Psoas muscle (tissue), 8 donors: ENCODE measurements around the gene CDK5RAP1. TPM values are rescaled to one million over a fixed set of nuclear protein-coding genes. Genes with fewer than 3 reads are reported as not detected.

Experiments
- ATAC-seq, 4 donors: fragments of 200-7000 bp; cut with Tn5 transposase; one replicate each; pipeline ENCODE4 v1.9.1; 2020; ENCODE audit warnings: moderate library complexity in 3 of 4, mild to moderate bottlenecking in 2 of 4
- DNase-seq, 2 donors: peaks; one replicate each; pipeline ENCODE4 v3.0.0-alpha.2; 2020
- H3K27ac ChIP-seq: fragments of 200-600 bp; one replicate; pipeline ENCODE4 v1.8.0; 2022
- H3K27me3 ChIP-seq, 3 donors: fragments of 200-600 bp in 1 of 3; one replicate each; pipeline versions ENCODE4 v1.6.1 to v1.8.0; 2013 to 2022; ENCODE audit warnings: low read length in 2 of 3, mild to moderate bottlenecking in 2 of 3, moderate library complexity in 1 of 3; ENCODE audit not compliant: insufficient read depth in 3 of 3
- H3K36me3 ChIP-seq, 2 donors: fragments of 200-600 bp in 1 of 2; one replicate each; pipeline versions ENCODE4 v1.6.1 to v1.8.0; 2013 to 2022; ENCODE audit warnings: low read depth in 1 of 2, mild to moderate bottlenecking in 1 of 2, moderate library complexity in 1 of 2; ENCODE audit not compliant: insufficient read depth in 1 of 2
- H3K4me1 ChIP-seq: fragments of 200-600 bp; one replicate; pipeline ENCODE4 v1.8.0; 2022
- H3K4me3 ChIP-seq: fragments of 200-600 bp; one replicate; pipeline ENCODE4 v1.8.0; 2022; ENCODE audit warnings: mild to moderate bottlenecking
- H3K9me3 ChIP-seq: fragments of 200-600 bp; one replicate; pipeline ENCODE4 v1.8.0; 2022
- WGBS, 3 donors: extraction: QIAGEN DNeasy Blood & Tissue Kit; methylation state at CpG; one replicate each; pipeline versions ENCODE4 v1.1.6 to v1.1.7; 2013; 5-methylcytosine and 5-hydroxymethylcytosine counted together
- intact Hi-C, 2 donors: fragments of 100-400 bp; cut with DNase I; formaldehyde crosslinking; loops; one replicate each; pipeline versions ENCODE4 v1.11.0 to v1.14.2; 2022
- polyA plus RNA-seq, 3 donors: library from polyadenylated mRNA; stranded (reverse); fragments of 200-250 nt; gene quantifications; one replicate each; pipeline ENCODE4 v1.2.3, GENCODE V29; 2013
- total RNA-seq, 4 donors: library from RNA; stranded (reverse); fragmentation: NEBNext Ultra II Directional in 2 of 4; extraction: Animal tissue kit (Norgen Biotek cat#: 25700) in 2 of 4; gene quantifications; one replicate each; pipeline versions ENCODE4 v1.2.1 to v1.2.4, GENCODE V29; 2021 to 2023
- TF ChIP-seq, protein P1 (sequence below): fragments of 200-600 bp; IDR thresholded peaks from one replicate; pipeline ENCODE4 v1.8.0; 2022; ENCODE audit warnings: antibody characterized with exemption
- donor health status: healthy with polysubstance abuse.
- donor health status: DM: no; HTN: no; CAD: no; lungs with moderate emphysema.
- donor health status: Bipolar disorder and iron deficiency.
- donor health status: healthy.
- donor health status: DM: yes; HTN: yes; CAD: no.
- donor health status: DM: no; HTN: no; CAD: no.
- donor health status: DM: no; HTN: no; CAD: no.
- donor health status: DM: yes; HTN: yes; CAD: no.

The CDK5RAP1 gene
- total and polyA plus RNA-seq, 7 donors, result 14.7 to 43.3 (median 25.8) TPM

DNA sequence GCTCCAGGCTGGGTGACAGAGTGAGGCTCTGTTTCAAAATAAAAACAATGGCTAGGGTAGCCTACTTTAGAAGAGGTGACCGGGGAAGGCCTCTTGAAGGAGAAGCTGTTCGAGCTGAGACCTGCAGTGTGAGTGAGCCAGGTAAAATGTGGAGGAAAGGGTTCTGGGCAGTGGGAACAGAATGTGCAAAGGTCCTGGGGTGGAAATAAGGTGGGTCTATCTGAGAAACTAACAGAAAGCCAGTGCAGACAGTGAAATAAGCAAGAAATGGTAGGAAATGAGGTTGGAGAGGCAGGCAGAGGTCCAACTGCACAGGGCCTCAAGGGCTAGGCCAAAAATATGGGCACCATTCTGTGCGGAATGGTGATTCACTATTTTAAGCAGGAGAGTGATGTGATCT is 64.9 kb downstream of the CDK5RAP1 start:
- intact Hi-C loops, result no loop called here
- Histone ChIP-seq H3K27ac (no peak overlapping the region), H3K9me3 (no peaks in the 10 kb centered on the region), H3K27me3 (peaks cover 0 to 12% (median 2%) of the 10 kb centered on the region in 3 donors), H3K36me3 (no peaks in the 10 kb centered on the region), H3K4me3 (no peak overlapping the region), H3K4me1 (no peaks in the 10 kb centered on the region)
- ATAC-seq (no peak), DNase-seq (no peak)
- 84 to 95% (median 89%) methylated on average over 3 of the region's 3 CpGs for WGBS, 3 donors
- TF ChIP-seq, protein P1, sequence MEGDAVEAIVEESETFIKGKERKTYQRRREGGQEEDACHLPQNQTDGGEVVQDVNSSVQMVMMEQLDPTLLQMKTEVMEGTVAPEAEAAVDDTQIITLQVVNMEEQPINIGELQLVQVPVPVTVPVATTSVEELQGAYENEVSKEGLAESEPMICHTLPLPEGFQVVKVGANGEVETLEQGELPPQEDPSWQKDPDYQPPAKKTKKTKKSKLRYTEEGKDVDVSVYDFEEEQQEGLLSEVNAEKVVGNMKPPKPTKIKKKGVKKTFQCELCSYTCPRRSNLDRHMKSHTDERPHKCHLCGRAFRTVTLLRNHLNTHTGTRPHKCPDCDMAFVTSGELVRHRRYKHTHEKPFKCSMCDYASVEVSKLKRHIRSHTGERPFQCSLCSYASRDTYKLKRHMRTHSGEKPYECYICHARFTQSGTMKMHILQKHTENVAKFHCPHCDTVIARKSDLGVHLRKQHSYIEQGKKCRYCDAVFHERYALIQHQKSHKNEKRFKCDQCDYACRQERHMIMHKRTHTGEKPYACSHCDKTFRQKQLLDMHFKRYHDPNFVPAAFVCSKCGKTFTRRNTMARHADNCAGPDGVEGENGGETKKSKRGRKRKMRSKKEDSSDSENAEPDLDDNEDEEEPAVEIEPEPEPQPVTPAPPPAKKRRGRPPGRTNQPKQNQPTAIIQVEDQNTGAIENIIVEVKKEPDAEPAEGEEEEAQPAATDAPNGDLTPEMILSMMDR, result no peak

DNA sequence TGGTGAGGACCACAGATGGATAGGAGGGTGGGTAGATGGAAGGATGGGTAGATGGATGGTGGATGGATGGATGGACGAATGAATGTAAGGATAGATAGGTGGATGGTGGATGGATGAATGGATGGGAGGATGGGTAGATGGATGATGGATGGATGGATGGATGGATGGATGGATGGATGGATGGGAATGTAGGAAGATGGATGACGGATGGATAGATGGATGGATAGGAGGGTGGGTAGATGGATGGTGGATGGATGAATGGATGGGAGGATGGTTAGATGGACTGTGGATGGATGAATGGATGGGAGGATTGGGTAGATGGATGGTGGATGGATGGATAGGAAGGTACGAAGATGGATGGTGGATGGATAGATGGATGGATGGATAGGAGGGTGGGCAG is 67.2 kb downstream of the CDK5RAP1 start:
- no peak for ATAC-seq
- Histone ChIP-seq H3K27me3 (peaks cover 0 to 27% (median 2%) of the 10 kb centered on the region in 3 donors), H3K36me3 (no peaks in the 10 kb centered on the region), H3K27ac (no peak overlapping the region), H3K9me3 (no peaks in the 10 kb centered on the region), H3K4me1 (no peaks in the 10 kb centered on the region), H3K4me3 (no peak overlapping the region)
- WGBS, 3 donors, result 75 to 80% (median 77%) methylated on average over 3 of the region's 3 CpGs
- DNase-seq, result no peak
- TF ChIP-seq, protein P1, result no peak
- intact Hi-C loops, result no loop called here

DNA sequence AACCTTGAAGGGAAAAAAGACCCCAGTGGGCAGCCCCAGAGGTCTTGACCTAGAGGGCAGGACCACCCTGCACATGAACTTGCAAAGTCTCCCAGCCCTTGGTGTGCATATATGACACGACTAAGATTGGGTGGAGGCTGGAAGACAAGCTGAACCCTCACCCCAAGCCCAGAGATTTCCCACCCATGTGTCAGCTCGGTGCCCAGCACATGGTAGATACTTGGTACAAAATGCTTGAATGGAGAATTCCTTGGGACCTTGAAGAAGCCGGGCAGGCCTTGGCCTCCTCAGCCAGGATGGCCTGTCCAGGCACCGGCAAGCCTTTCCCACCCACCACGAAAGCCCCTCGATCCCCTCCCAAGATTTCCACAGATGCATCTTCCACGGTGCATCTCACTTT is 67.7 kb downstream of the CDK5RAP1 start:
- TF ChIP-seq, protein P1, result no peak
- intact Hi-C loops, result no loop called here

DNA sequence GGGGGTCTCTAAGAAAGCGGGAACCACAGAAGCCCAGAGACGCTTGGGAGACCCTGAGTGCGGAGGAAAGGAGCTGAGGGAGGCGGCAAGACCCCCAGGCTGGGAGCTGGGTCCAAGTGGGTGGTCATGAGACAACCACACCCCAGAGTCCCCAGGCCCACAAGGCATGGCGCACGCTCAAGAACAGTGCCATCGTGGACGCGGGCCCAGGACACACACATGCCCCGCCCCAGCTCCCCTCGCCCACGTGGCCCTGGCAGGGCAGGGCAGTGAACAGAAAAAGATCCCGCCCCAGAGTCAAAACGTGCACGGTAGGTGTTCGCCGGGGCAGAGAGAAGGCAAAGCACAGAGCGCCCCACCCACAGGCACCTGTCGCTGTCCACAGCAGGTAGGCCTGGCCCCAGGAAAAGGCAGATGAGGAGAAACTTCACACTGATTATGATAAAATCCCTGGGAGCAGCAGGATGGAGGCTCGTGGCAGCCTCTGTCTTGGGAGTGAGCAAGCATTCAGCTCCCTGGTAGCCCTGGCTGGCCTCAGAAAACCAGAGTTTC is 68.3 kb downstream of the CDK5RAP1 start:
- no peak for ATAC-seq
- Histone ChIP-seq H3K36me3 (no peaks in the 10 kb centered on the region), H3K27ac (no peak overlapping the region), H3K4me3 (no peak overlapping the region), H3K9me3 (no peaks in the 10 kb centered on the region), H3K27me3 (peaks cover 0 to 27% (median 2%) of the 10 kb centered on the region in 3 donors), H3K4me1 (no peaks in the 10 kb centered on the region)
- WGBS, 3 donors, result 57 to 67% (median 65%) methylated on average over 20 of the region's 20 CpGs
- intact Hi-C loops, result no loop called here
- DNase-seq, result no peak
- TF ChIP-seq, protein P1, result no peak

More for the DNA sequence above, 67.7 kb downstream of the CDK5RAP1 start:
- no peak overlapping the region for H3K27ac ChIP-seq
- H3K9me3 ChIP-seq, result no peaks in the 10 kb centered on the region
- H3K4me1 ChIP-seq, result no peaks in the 10 kb centered on the region
- WGBS, 3 donors, result 78 to 83% (median 81%) methylated on average over 7 of the region's 7 CpGs
- no peaks in the 10 kb centered on the region for H3K36me3 ChIP-seq
- H3K4me3 ChIP-seq, result no peak overlapping the region
- DNase-seq (no peak), ATAC-seq (no peak)
- peaks cover 0 to 27% (median 2%) of the 10 kb centered on the region in 3 donors for H3K27me3 ChIP-seq
